Calu3 (cell line): ENCODE measurements around the gene GAL. TPM values are rescaled to one million over a fixed set of nuclear protein-coding genes. Genes with fewer than 3 reads are reported as not detected.

Experiments used
- BruUV-seq: library from RNA; stranded (reverse); fragments of 400-500 nt; replicated peaks from 2 replicates; lab custom pipeline; 2021; lab: Mats Ljungman, UMichigan
- CTCF ChIA-PET: fragments of 300-600 bp; sonication (Branson Sonifier 250); formaldehyde crosslinking; loops from one replicate; lab custom pipeline; 2022; ENCODE audit warnings: antibody characterized with exemption; lab: Charles Lee
- DNase-seq: peaks from one replicate; pipeline ENCODE4 v3.0.0; 2022
- H3K27ac Mint-ChIP-seq: one replicate; pipeline ENCODE4 v1.8.0; 2022; ENCODE audit warnings: mixed read lengths; ENCODE audit not compliant: unreplicated experiment
- H3K27me3 Mint-ChIP-seq: one replicate; pipeline ENCODE4 v1.8.0; 2022; ENCODE audit warnings: mixed read lengths; ENCODE audit not compliant: unreplicated experiment
- H3K36me3 Mint-ChIP-seq: one replicate; pipeline ENCODE4 v1.8.0; 2022; ENCODE audit warnings: mild to moderate bottlenecking, moderate library complexity, mixed read lengths; ENCODE audit not compliant: insufficient read depth, unreplicated experiment
- H3K4me1 Mint-ChIP-seq: one replicate; pipeline ENCODE4 v1.8.0; 2022; ENCODE audit warnings: mild to moderate bottlenecking, low read depth, mixed read lengths; ENCODE audit not compliant: unreplicated experiment
- H3K4me3 Mint-ChIP-seq: one replicate; pipeline ENCODE4 v1.8.0; 2022; ENCODE audit warnings: mild to moderate bottlenecking, low read depth, moderate library complexity, mixed read lengths; ENCODE audit not compliant: unreplicated experiment
- H3K9me3 Mint-ChIP-seq: one replicate; pipeline ENCODE4 v1.8.0; 2022; ENCODE audit warnings: low read depth, mixed read lengths; ENCODE audit not compliant: unreplicated experiment
- CTCF ChIP-seq: fragments of 200-600 bp; IDR thresholded peaks from one replicate; pipeline ENCODE4 v1.8.0; 2022; ENCODE audit warnings: antibody characterized with exemption; ENCODE audit not compliant: unreplicated experiment
- intact Hi-C: fragments of 100-400 bp; cut with micrococcal nuclease; formaldehyde crosslinking; loops from one replicate; pipeline ENCODE4 v1.10.0; 2022; ENCODE audit not compliant: unreplicated experiment
- total RNA-seq: library from RNA; stranded (reverse); gene quantifications from 2 replicates; pipeline ENCODE4 v1.2.3, GENCODE V29; 2022

The GAL gene
- total RNA-seq, 1 experiment from 2014 or later, result 1.2 TPM

DNA sequence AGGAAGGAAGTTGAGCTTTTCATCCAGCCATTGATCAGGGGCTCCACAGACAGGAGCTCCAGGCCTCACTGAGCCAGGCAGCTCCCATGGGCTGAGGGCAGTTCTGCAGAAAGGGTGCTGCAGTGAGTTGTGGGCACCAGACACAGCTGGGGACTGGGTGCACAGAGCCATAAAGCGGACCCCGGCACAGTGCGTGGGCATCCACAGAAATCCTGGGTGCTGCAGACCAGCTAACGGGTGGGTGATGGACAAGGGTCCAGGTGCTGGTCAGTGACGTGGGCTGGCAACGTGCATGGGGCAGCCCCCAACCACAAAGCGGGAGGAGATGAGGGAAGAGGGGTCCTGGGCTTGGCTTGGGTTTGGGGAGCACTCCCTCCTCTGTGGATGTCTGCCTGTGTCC lies 19.4 kb upstream of the GAL start:
- no TSS peak for BruUV-seq
- intact Hi-C loops, result no loop called here
- no peak overlapping the region for H3K27ac Mint-ChIP-seq
- CTCF ChIA-PET, result no interaction called here
- H3K27me3 Mint-ChIP-seq, result peaks cover 75% of the 10 kb centered on the region
- H3K9me3 Mint-ChIP-seq, result no peaks in the 10 kb centered on the region
- H3K4me1 Mint-ChIP-seq, result no peaks in the 10 kb centered on the region
- H3K36me3 Mint-ChIP-seq, result no peaks in the 10 kb centered on the region
- DNase-seq, result no peak
- H3K4me3 Mint-ChIP-seq, result no peak overlapping the region
- TF ChIP-seq CTCF, result no peak

GRCh38 chr11:68665436-68665835 lies 18.9 kb upstream of the GAL start:
- CTCF ChIA-PET, result no interaction called here
- H3K27me3 Mint-ChIP-seq, result peaks cover 70% of the 10 kb centered on the region
- no peak for TF ChIP-seq CTCF
- no peaks in the 10 kb centered on the region for H3K4me1 Mint-ChIP-seq
- no TSS peak for BruUV-seq
- no peak overlapping the region for H3K27ac Mint-ChIP-seq
- no peaks in the 10 kb centered on the region for H3K9me3 Mint-ChIP-seq
- intact Hi-C loops, result no loop called here
- no peak for DNase-seq
- H3K4me3 Mint-ChIP-seq, result no peak overlapping the region
- H3K36me3 Mint-ChIP-seq, result no peaks in the 10 kb centered on the region

- Mint-ChIP-seq H3K27ac (no peak overlapping the region), H3K27me3 (peaks cover 55% of the 10 kb centered on the region), H3K4me1 (no peaks in the 10 kb centered on the region), H3K4me3 (no peak overlapping the region), H3K9me3 (no peaks in the 10 kb centered on the region), H3K36me3 (no peaks in the 10 kb centered on the region)
- no peak for TF ChIP-seq CTCF
- intact Hi-C loops, result no loop called here
- CTCF ChIA-PET, result no interaction called here
- no TSS peak for BruUV-seq
- no peak for DNase-seq
Measured at GRCh38 chr11:68666849-68667248, 17.5 kb upstream of the GAL start.

- Mint-ChIP-seq H3K9me3 (no peaks in the 10 kb centered on the region), H3K27me3 (peaks cover 46% of the 10 kb centered on the region), H3K36me3 (no peaks in the 10 kb centered on the region), H3K4me3 (no peak overlapping the region), H3K4me1 (no peaks in the 10 kb centered on the region), H3K27ac (no peak overlapping the region)
- BruUV-seq, result no TSS peak
- intact Hi-C loops, result no loop called here
- CTCF ChIA-PET, result no interaction called here
- DNase-seq, result no peak
- TF ChIP-seq CTCF, result no peak
Measured at GRCh38 chr11:68667511-68668500, 16.5 kb upstream of the GAL start.
